Common myeloid progenitor, CD34-positive (primary cell): ENCODE measurements around the gene DHRSX.
A peak's percentile ranks its signal among the peaks of the same experiment; 100 is the strongest.
"Not testable (repeated sequence)": the region's sequence is repeated elsewhere in the genome, so short reads cannot be mapped to it uniquely, and the experiment has no call there.

Source experiments
- CTCF ChIA-PET: fragments of 350-600 bp; sonication (Branson Sonifier 250); formaldehyde crosslinking; loops from one replicate; lab custom pipeline; 2021; ENCODE audit warnings: antibody characterized with exemption; lab: Charles Lee
- POLR2A ChIA-PET: fragments of 350-600 bp; sonication (Branson Sonifier 250); formaldehyde crosslinking; loops from one replicate; lab custom pipeline; 2021; ENCODE audit warnings: antibody characterized with exemption; lab: Charles Lee
- DNase-seq, 3 donors: peaks; one replicate each; pipeline versions ENCODE4 v3.0.0 to v3.0.0-alpha.2; 2013
- H3K27ac ChIP-seq, 2 experiments: 1 replicate in 1 of 2; 2 replicates in 1 of 2; pipeline ENCODE4 v1.7.0; 2013; ENCODE audit warnings: inconsistent platforms in 2 of 2, low read length in 2 of 2, mild to moderate bottlenecking in 2 of 2, low read depth in 1 of 2, moderate library complexity in 1 of 2; ENCODE audit not compliant: severe bottlenecking in 2 of 2, insufficient read depth in 1 of 2, poor library complexity in 1 of 2
- H3K27me3 ChIP-seq, 5 experiments: replicated peaks in 2 of 5; 1 replicate in 3 of 5; 2 replicates in 2 of 5; pipeline versions ENCODE4 v1.6.1 to v1.7.0; 2013; ENCODE audit warnings: low read length in 4 of 5, mild to moderate bottlenecking in 2 of 5, moderate library complexity in 2 of 5, inconsistent platforms in 1 of 5; ENCODE audit not compliant: insufficient read depth in 5 of 5, control insufficient read depth in 4 of 5
- H3K36me3 ChIP-seq, 4 experiments: 1 replicate in 2 of 4; 2 replicates in 2 of 4; pipeline versions ENCODE4 v1.6.1 to v1.7.0; 2013; ENCODE audit warnings: low read length in 3 of 4, control low read depth in 1 of 4, mild to moderate bottlenecking in 1 of 4; ENCODE audit not compliant: control insufficient read depth in 4 of 4, insufficient read depth in 4 of 4
- H3K4me1 ChIP-seq, 4 experiments: 1 replicate in 3 of 4; 2 replicates in 1 of 4; pipeline versions ENCODE4 v1.6.1 to v1.7.1; 2013; ENCODE audit warnings: low read length in 3 of 4, mild to moderate bottlenecking in 3 of 4, control low read depth in 1 of 4, inconsistent platforms in 1 of 4, moderate library complexity in 1 of 4; ENCODE audit not compliant: control insufficient read depth in 4 of 4, insufficient read depth in 4 of 4; ENCODE audit errors: control extremely low read depth in 1 of 4
- H3K4me3 ChIP-seq, 7 experiments: 1 replicate in 4 of 7; 2 replicates in 3 of 7; pipeline versions ENCODE4 v1.5.1 to v1.7.0; 2013; ENCODE audit warnings: mild to moderate bottlenecking in 7 of 7, low read length in 6 of 7, moderate library complexity in 6 of 7, inconsistent platforms in 2 of 7, low read depth in 2 of 7, control low read depth in 1 of 7; ENCODE audit not compliant: insufficient read depth in 4 of 7, control insufficient read depth in 1 of 7; ENCODE audit errors: extremely low read depth in 1 of 7
- H3K9me3 ChIP-seq, 5 experiments: 1 replicate in 4 of 5; 2 replicates in 1 of 5; pipeline versions ENCODE4 v1.6.1 to v1.7.1; 2013; ENCODE audit warnings: low read length in 4 of 5, mild to moderate bottlenecking in 2 of 5, inconsistent platforms in 1 of 5, low read depth in 1 of 5, moderate library complexity in 1 of 5; ENCODE audit not compliant: control insufficient read depth in 4 of 5, insufficient read depth in 2 of 5; ENCODE audit errors: control extremely low read depth in 1 of 5
- WGBS: methylation state at CpG from one replicate; pipeline ENCODE4 v1.1.5; 2013; ENCODE audit not compliant: insufficient coverage; 5-methylcytosine and 5-hydroxymethylcytosine counted together

DHRSX gene

GRCh38 chrX:2391869-2392606, 108.7 kb downstream of the DHRSX start:
- no peak overlapping the region for H3K4me3 ChIP-seq
- ChIA-PET CTCF (no interaction called here), POLR2A (no interaction called here)
- H3K27ac ChIP-seq, result no peak overlapping the region
- DNase-seq, result no peak
- H3K4me1 ChIP-seq, result peaks cover 0 to 4% (median 0%) of the 10 kb centered on the region in 4 experiments
- peaks cover 7 to 17% (median 8%) of the 10 kb centered on the region in 4 experiments for H3K36me3 ChIP-seq
- WGBS, result 86% methylated on average over 5 of the region's 15 CpGs
- H3K9me3 ChIP-seq, result peaks cover 1 to 9% (median 5%) of the 10 kb centered on the region in 5 experiments
- H3K27me3 ChIP-seq, result no peaks in the 10 kb centered on the region

- ChIA-PET POLR2A (no interaction called here), CTCF (no interaction called here)
- Histone ChIP-seq H3K27ac (no peak overlapping the region), H3K36me3 (peaks cover 7 to 17% (median 8%) of the 10 kb centered on the region in 4 experiments), H3K27me3 (no peaks in the 10 kb centered on the region), H3K9me3 (peaks cover 1 to 9% (median 5%) of the 10 kb centered on the region in 5 experiments), H3K4me1 (peaks cover 0 to 4% (median 0%) of the 10 kb centered on the region in 4 experiments), H3K4me3 (no peak overlapping the region)
- DNase-seq, result no peak
- WGBS, result 100% methylated on average over 5 of the region's 5 CpGs
Observed at GRCh38 chrX:2390754-2391153, 110.0 kb downstream of the DHRSX start.

GRCh38 chrX:2389731-2390130, 111.0 kb downstream of the DHRSX start:
- CTCF ChIA-PET, H3K4me3 ChIP-seq, POLR2A ChIA-PET, DNase-seq, H3K27ac ChIP-seq, H3K4me1 ChIP-seq, H3K27me3 ChIP-seq, H3K9me3 ChIP-seq: not testable (repeated sequence)
- WGBS, result 100% methylated on average over 5 of the region's 15 CpGs
- H3K36me3 ChIP-seq, result peaks cover 7 to 22% (median 8%) of the 10 kb centered on the region in 4 experiments

- Histone ChIP-seq H3K36me3 (peaks cover 7 to 22% (median 8%) of the 10 kb centered on the region in 4 experiments), H3K27ac (no peak overlapping the region), H3K27me3 (no peaks in the 10 kb centered on the region), H3K4me3 (no peak overlapping the region), H3K4me1 (peaks cover 0 to 4% (median 0%) of the 10 kb centered on the region in 4 experiments), H3K9me3 (peaks cover 1 to 9% (median 5%) of the 10 kb centered on the region in 5 experiments)
- DNase-seq, result no peak
- CTCF ChIA-PET, result no interaction called here
- WGBS, result 100% methylated on average over 1 of the region's 6 CpGs
- POLR2A ChIA-PET, result no interaction called here
Observed at GRCh38 chrX:2389324-2389723, 111.5 kb downstream of the DHRSX start.

- Histone ChIP-seq H3K27me3 (no peaks in the 10 kb centered on the region), H3K4me1 (peaks cover 0 to 4% (median 0%) of the 10 kb centered on the region in 4 experiments), H3K36me3 (peaks cover 7 to 22% (median 8%) of the 10 kb centered on the region in 4 experiments), H3K4me3 (no peak overlapping the region), H3K9me3 (peaks cover 1 to 9% (median 5%) of the 10 kb centered on the region in 5 experiments), H3K27ac (no peak overlapping the region)
- ChIA-PET POLR2A (no interaction called here), CTCF (no interaction called here)
- WGBS, result 81% methylated on average over 4 of the region's 4 CpGs
- no peak for DNase-seq
Observed at GRCh38 chrX:2388669-2389068, 112.1 kb downstream of the DHRSX start.

- peak in 1 of 3 donors; percentile 5 for DNase-seq
- Histone ChIP-seq H3K4me3 (no peak overlapping the region), H3K27me3 (no peaks in the 10 kb centered on the region), H3K27ac (no peak overlapping the region), H3K9me3 (peaks cover 1 to 9% (median 5%) of the 10 kb centered on the region in 5 experiments), H3K4me1 (peaks cover 0 to 4% (median 0%) of the 10 kb centered on the region in 4 experiments), H3K36me3 (peaks cover 7 to 22% (median 8%) of the 10 kb centered on the region in 4 experiments)
- WGBS, result 66% methylated on average over 3 of the region's 6 CpGs
- POLR2A ChIA-PET, result no interaction called here
- CTCF ChIA-PET, result no interaction called here
Observed at GRCh38 chrX:2387614-2388239, 113.0 kb downstream of the DHRSX start.

- ChIA-PET CTCF (no interaction called here), POLR2A (no interaction called here)
- DNase-seq, result no peak
- WGBS, result 83% methylated on average over 3 of the region's 3 CpGs
- Histone ChIP-seq H3K27me3 (no peaks in the 10 kb centered on the region), H3K4me3 (no peak overlapping the region), H3K27ac (no peak overlapping the region), H3K4me1 (peaks cover 0 to 4% (median 0%) of the 10 kb centered on the region in 4 experiments), H3K36me3 (peaks cover 0 to 10% (median 0%) of the 10 kb centered on the region in 4 experiments), H3K9me3 (peaks cover 0 to 6% (median 0%) of the 10 kb centered on the region in 5 experiments)
Observed at GRCh38 chrX:2385224-2385623, 115.6 kb downstream of the DHRSX start.
